GM23338 (cell line): ENCODE results near the gene OR52L1. TPM values are rescaled to one million over a fixed set of nuclear protein-coding genes. Genes with fewer than 3 reads are reported as not detected.

Experiments used
- ATAC-seq: fragments of 200-7000 bp; cut with Tn5 transposase; 3 replicates; pipeline ENCODE4 v1.9.1; 2020
- DNase-seq: peaks from one replicate; pipeline ENCODE4 v3.0.0-alpha.2; 2015; ENCODE audit warnings: low spot score
- H2AFZ ChIP-seq: fragments of 200-600 bp; sonication (generic); 2 replicates; pipeline ENCODE4 v1.8.0; 2016; ENCODE audit warnings: antibody characterized with exemption, mild to moderate bottlenecking, moderate library complexity
- H3F3A ChIP-seq: fragments of 200-600 bp; sonication (generic); replicated peaks from 2 replicates; pipeline ENCODE4 v1.8.0; 2017; ENCODE audit warnings: antibody characterized with exemption, mixed run types, low read depth
- H3K27ac ChIP-seq: fragments of 200-600 bp; sonication (generic); 2 replicates; pipeline ENCODE4 v1.6.1; 2016; ENCODE audit warnings: low read depth
- H3K27me3 ChIP-seq: fragments of 200-600 bp; sonication (generic); 2 replicates; pipeline ENCODE4 v1.8.0; 2016; ENCODE audit warnings: mild to moderate bottlenecking, mixed run types, moderate library complexity; ENCODE audit not compliant: insufficient read depth
- H3K36me3 ChIP-seq: fragments of 200-600 bp; sonication (generic); 2 replicates; pipeline ENCODE4 v1.8.0; 2016; ENCODE audit warnings: mild to moderate bottlenecking; ENCODE audit not compliant: insufficient read depth
- H3K4me1 ChIP-seq: fragments of 200-600 bp; sonication (generic); 2 replicates; pipeline ENCODE4 v1.8.0; 2016; ENCODE audit warnings: mild to moderate bottlenecking, moderate library complexity; ENCODE audit not compliant: insufficient read depth
- H3K4me2 ChIP-seq: fragments of 200-600 bp; sonication (generic); 2 replicates; pipeline ENCODE4 v1.7.1; 2017; ENCODE audit warnings: mixed run types
- H3K4me3 ChIP-seq: fragments of 200-600 bp; sonication (generic); 2 replicates; pipeline ENCODE4 v1.6.1; 2016; ENCODE audit warnings: mixed run types
- H3K79me2 ChIP-seq: fragments of 200-600 bp; sonication (generic); replicated peaks from 2 replicates; pipeline ENCODE4 v1.8.0; 2017; ENCODE audit warnings: mild to moderate bottlenecking; ENCODE audit not compliant: insufficient read depth
- H3K9me2 ChIP-seq: fragments of 200-600 bp; sonication (generic); 2 replicates; pipeline ENCODE4 v1.8.0; 2017; ENCODE audit not compliant: insufficient read depth
- H4K20me1 ChIP-seq: fragments of 200-600 bp; sonication (generic); replicated peaks from 2 replicates; pipeline ENCODE4 v1.8.0; 2017; ENCODE audit warnings: mild to moderate bottlenecking; ENCODE audit not compliant: insufficient read depth
- H3K27ac Mint-ChIP-seq: 2 replicates; pipeline ENCODE4 v1.8.0; 2020; ENCODE audit warnings: inconsistent platforms, mild to moderate bottlenecking, moderate library complexity, mixed read lengths
- H3K27me3 Mint-ChIP-seq: 3 replicates; pipeline ENCODE4 v1.8.0; 2022; ENCODE audit warnings: low read depth, mild to moderate bottlenecking, moderate library complexity, mixed read lengths, inconsistent platforms; ENCODE audit not compliant: insufficient read depth, poor library complexity
- H3K36me3 Mint-ChIP-seq: 3 replicates; pipeline ENCODE4 v1.8.0; 2021; ENCODE audit warnings: low read depth, mild to moderate bottlenecking, inconsistent platforms, moderate library complexity, mixed read lengths
- H3K4me1 Mint-ChIP-seq: 3 replicates; pipeline ENCODE4 v1.8.0; 2020; ENCODE audit warnings: mild to moderate bottlenecking, inconsistent platforms, mixed read lengths
- H3K4me3 Mint-ChIP-seq: 3 replicates; pipeline ENCODE4 v1.8.0; 2021; ENCODE audit warnings: moderate library complexity, mild to moderate bottlenecking, inconsistent platforms, mixed read lengths
- H3K9me3 Mint-ChIP-seq: 3 replicates; pipeline ENCODE4 v1.8.0; 2020; ENCODE audit warnings: moderate library complexity, mild to moderate bottlenecking, inconsistent platforms, mixed read lengths
- CREB1 ChIP-seq: fragments of 250-450 bp; sonication (Bioruptor Pico); IDR thresholded peaks from 2 replicates; pipeline ENCODE4 v1.5.0; 2020; ENCODE audit warnings: low read depth, mild to moderate bottlenecking, moderate library complexity
- EZH2 ChIP-seq: fragments of 200-600 bp; sonication (generic); IDR thresholded peaks from one replicate; pipeline ENCODE4 v1.8.0; 2017; ENCODE audit warnings: antibody characterized with exemption, mild to moderate bottlenecking, low read depth; ENCODE audit not compliant: unreplicated experiment
- EZH2phosphoT487 ChIP-seq: fragments of 200-600 bp; sonication (generic); IDR thresholded peaks from one replicate; pipeline ENCODE4 v1.8.1; 2018; ENCODE audit warnings: antibody characterized with exemption; ENCODE audit not compliant: unreplicated experiment
- JUNB ChIP-seq: IDR thresholded peaks from one replicate; pipeline ENCODE4 v1.6.1; 2016; ENCODE audit warnings: antibody characterized with exemption; ENCODE audit not compliant: unreplicated experiment
- NANOG ChIP-seq: IDR thresholded peaks from 2 replicates; pipeline ENCODE4 v1.6.1; 2016; ENCODE audit warnings: antibody characterized with exemption, borderline replicate concordance
- POLR2AphosphoS5 ChIP-seq: IDR thresholded peaks from 2 replicates; pipeline ENCODE4 v1.6.1; 2016; ENCODE audit warnings: antibody characterized with exemption, low read depth
- STAT1 ChIP-seq: IDR thresholded peaks from one replicate; pipeline ENCODE4 v1.6.1; 2016; ENCODE audit warnings: antibody characterized with exemption; ENCODE audit not compliant: unreplicated experiment
- ZNF114 ChIP-seq: fragments of 250-450 bp; sonication (Bioruptor Pico); IDR thresholded peaks from 2 replicates; pipeline ENCODE4 v1.5.0; 2020; ENCODE audit warnings: mild to moderate bottlenecking, moderate library complexity
- ZNF331 ChIP-seq: fragments of 250-450 bp; sonication (Bioruptor Pico); IDR thresholded peaks from 2 replicates; pipeline ENCODE4 v1.5.0; 2020; ENCODE audit warnings: low read depth, mild to moderate bottlenecking, moderate library complexity
- long read RNA-seq: library from polyadenylated mRNA; unstranded; transcript quantifications from one replicate; pipeline ENCODE4 v2.0.0, GENCODE V29; 2020; ENCODE audit not compliant: unreplicated experiment
- polyA plus RNA-seq: library from polyadenylated mRNA; unstranded; fragments of >200 nt; fragmentation: Nextera tagmentation; extraction: Ambion mirVana; gene quantifications from 2 replicates; pipeline ENCODE4 v1.2.1, GENCODE V29; 2016
- total RNA-seq: library from RNA; depleted of rRNA; stranded (reverse); fragments of >200 nt; shearing (Covaris generic); gene quantifications from 2 replicates; pipeline ENCODE4 v1.2.3, GENCODE V29; 2014; rRNA removed
- TF ChIP-seq, protein P1 (sequence below): IDR thresholded peaks from 2 replicates; pipeline ENCODE4 v1.6.1; 2016; ENCODE audit warnings: antibody characterized with exemption
- TF ChIP-seq, protein P2 (sequence below): fragments of 250-450 bp; sonication (Bioruptor Pico); IDR thresholded peaks from 2 replicates; pipeline ENCODE4 v1.5.0; 2020; ENCODE audit warnings: mild to moderate bottlenecking, moderate library complexity
- TF ChIP-seq, protein P3 (sequence below), 2 experiments: fragments of 200-600 bp in 1 of 2; sonication (generic) in 1 of 2; conservative IDR thresholded peaks; 2 replicates each; pipeline versions ENCODE4 v1.5.1 to v1.6.1; 2016 to 2017; ENCODE audit warnings: antibody characterized with exemption in 2 of 2, low read depth in 2 of 2, mild to moderate bottlenecking in 2 of 2, moderate library complexity in 1 of 2
- TF ChIP-seq, protein P4 (sequence below): IDR thresholded peaks from one replicate; pipeline ENCODE4 v1.6.1; 2018; ENCODE audit warnings: antibody characterized with exemption; ENCODE audit not compliant: unreplicated experiment

OR52L1 gene
- total RNA-seq (0.17 TPM in 1 of 2 replicates, not detected in the other), polyA plus RNA-seq (not detected in 2 replicates)
- long read RNA-seq, result 0 reads

DNA sequence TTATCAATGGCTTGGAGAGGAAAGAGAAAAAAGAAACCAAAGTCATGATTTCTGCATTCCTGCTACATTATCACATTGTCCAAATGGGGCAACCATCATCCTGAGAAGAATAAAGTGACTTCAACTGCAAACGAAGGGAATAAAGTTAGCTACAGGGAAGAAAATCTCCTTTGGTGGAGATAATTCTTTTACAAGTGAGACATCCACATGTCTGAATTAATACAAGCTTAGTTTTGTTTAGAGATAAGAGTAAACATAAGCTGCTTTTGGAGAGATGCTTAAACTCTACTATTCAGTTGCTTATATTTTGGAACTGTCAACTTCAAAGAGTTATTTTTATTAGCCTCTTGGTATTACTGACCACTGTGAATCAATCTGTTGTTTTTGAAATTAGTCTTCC, at the start of gene OR52L1:
Gene OR52L1, minus strand, starts transcription at position 101 of the 400 bp plus-strand sequence. Its CDS starts 55 bp downstream, at position 46.
- no peaks in the 10 kb centered on the region for H3K79me2 ChIP-seq
- Mint-ChIP-seq H3K36me3 (no peaks in the 10 kb centered on the region), H3K4me1 (no peaks in the 10 kb centered on the region), H3K4me3 (no peak within 1 kb of the TSS), H3K27ac (no peak within 1 kb of the TSS), H3K27me3 (peaks cover 3% of the 10 kb centered on the region), H3K9me3 (peaks cover 3% of the 10 kb centered on the region; the same call in 2 of the 3 replicates)
- H3F3A ChIP-seq, result no peaks in the 10 kb centered on the region
- TF ChIP-seq CREB1 (no peak), POLR2AphosphoS5 (no peak), EZH2phosphoT487 (no peak), ZNF114 (no peak), JUNB (no peak), EZH2 (no peak), ZNF331 (no peak), STAT1 (no peak), NANOG (no peak)
- TF ChIP-seq, protein P1, sequence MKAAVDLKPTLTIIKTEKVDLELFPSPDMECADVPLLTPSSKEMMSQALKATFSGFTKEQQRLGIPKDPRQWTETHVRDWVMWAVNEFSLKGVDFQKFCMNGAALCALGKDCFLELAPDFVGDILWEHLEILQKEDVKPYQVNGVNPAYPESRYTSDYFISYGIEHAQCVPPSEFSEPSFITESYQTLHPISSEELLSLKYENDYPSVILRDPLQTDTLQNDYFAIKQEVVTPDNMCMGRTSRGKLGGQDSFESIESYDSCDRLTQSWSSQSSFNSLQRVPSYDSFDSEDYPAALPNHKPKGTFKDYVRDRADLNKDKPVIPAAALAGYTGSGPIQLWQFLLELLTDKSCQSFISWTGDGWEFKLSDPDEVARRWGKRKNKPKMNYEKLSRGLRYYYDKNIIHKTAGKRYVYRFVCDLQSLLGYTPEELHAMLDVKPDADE, result no peak
- TF ChIP-seq, protein P2, sequence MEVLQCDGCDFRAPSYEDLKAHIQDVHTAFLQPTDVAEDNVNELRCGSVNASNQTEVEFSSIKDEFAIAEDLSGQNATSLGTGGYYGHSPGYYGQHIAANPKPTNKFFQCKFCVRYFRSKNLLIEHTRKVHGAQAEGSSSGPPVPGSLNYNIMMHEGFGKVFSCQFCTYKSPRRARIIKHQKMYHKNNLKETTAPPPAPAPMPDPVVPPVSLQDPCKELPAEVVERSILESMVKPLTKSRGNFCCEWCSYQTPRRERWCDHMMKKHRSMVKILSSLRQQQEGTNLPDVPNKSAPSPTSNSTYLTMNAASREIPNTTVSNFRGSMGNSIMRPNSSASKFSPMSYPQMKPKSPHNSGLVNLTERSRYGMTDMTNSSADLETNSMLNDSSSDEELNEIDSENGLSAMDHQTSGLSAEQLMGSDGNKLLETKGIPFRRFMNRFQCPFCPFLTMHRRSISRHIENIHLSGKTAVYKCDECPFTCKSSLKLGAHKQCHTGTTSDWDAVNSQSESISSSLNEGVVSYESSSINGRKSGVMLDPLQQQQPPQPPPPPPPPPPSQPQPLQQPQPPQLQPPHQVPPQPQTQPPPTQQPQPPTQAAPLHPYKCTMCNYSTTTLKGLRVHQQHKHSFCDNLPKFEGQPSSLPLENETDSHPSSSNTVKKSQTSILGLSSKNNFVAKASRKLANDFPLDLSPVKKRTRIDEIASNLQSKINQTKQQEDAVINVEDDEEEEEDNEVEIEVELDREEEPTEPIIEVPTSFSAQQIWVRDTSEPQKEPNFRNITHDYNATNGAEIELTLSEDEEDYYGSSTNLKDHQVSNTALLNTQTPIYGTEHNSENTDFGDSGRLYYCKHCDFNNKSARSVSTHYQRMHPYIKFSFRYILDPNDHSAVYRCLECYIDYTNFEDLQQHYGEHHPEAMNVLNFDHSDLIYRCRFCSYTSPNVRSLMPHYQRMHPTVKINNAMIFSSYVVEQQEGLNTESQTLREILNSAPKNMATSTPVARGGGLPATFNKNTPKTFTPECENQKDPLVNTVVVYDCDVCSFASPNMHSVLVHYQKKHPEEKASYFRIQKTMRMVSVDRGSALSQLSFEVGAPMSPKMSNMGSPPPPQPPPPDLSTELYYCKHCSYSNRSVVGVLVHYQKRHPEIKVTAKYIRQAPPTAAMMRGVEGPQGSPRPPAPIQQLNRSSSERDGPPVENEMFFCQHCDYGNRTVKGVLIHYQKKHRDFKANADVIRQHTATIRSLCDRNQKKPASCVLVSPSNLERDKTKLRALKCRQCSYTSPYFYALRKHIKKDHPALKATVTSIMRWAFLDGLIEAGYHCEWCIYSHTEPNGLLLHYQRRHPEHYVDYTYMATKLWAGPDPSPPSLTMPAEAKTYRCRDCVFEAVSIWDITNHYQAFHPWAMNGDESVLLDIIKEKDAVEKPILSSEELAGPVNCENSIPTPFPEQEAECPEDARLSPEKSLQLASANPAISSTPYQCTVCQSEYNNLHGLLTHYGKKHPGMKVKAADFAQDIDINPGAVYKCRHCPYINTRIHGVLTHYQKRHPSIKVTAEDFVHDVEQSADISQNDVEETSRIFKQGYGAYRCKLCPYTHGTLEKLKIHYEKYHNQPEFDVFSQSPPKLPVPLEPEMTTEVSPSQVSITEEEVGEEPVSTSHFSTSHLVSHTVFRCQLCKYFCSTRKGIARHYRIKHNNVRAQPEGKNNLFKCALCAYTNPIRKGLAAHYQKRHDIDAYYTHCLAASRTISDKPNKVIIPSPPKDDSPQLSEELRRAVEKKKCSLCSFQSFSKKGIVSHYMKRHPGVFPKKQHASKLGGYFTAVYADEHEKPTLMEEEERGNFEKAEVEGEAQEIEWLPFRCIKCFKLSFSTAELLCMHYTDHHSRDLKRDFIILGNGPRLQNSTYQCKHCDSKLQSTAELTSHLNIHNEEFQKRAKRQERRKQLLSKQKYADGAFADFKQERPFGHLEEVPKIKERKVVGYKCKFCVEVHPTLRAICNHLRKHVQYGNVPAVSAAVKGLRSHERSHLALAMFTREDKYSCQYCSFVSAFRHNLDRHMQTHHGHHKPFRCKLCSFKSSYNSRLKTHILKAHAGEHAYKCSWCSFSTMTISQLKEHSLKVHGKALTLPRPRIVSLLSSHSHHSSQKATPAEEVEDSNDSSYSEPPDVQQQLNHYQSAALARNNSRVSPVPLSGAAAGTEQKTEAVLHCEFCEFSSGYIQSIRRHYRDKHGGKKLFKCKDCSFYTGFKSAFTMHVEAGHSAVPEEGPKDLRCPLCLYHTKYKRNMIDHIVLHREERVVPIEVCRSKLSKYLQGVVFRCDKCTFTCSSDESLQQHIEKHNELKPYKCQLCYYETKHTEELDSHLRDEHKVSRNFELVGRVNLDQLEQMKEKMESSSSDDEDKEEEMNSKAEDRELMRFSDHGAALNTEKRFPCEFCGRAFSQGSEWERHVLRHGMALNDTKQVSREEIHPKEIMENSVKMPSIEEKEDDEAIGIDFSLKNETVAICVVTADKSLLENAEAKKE (CRISPR knock-in tag), result no peak
- TF ChIP-seq, protein P3, sequence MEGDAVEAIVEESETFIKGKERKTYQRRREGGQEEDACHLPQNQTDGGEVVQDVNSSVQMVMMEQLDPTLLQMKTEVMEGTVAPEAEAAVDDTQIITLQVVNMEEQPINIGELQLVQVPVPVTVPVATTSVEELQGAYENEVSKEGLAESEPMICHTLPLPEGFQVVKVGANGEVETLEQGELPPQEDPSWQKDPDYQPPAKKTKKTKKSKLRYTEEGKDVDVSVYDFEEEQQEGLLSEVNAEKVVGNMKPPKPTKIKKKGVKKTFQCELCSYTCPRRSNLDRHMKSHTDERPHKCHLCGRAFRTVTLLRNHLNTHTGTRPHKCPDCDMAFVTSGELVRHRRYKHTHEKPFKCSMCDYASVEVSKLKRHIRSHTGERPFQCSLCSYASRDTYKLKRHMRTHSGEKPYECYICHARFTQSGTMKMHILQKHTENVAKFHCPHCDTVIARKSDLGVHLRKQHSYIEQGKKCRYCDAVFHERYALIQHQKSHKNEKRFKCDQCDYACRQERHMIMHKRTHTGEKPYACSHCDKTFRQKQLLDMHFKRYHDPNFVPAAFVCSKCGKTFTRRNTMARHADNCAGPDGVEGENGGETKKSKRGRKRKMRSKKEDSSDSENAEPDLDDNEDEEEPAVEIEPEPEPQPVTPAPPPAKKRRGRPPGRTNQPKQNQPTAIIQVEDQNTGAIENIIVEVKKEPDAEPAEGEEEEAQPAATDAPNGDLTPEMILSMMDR (conservative IDR thresholded peaks at IDR 0.05; ENCODE audit: low read depth in 2 of 2), result no peak
- TF ChIP-seq, protein P4, sequence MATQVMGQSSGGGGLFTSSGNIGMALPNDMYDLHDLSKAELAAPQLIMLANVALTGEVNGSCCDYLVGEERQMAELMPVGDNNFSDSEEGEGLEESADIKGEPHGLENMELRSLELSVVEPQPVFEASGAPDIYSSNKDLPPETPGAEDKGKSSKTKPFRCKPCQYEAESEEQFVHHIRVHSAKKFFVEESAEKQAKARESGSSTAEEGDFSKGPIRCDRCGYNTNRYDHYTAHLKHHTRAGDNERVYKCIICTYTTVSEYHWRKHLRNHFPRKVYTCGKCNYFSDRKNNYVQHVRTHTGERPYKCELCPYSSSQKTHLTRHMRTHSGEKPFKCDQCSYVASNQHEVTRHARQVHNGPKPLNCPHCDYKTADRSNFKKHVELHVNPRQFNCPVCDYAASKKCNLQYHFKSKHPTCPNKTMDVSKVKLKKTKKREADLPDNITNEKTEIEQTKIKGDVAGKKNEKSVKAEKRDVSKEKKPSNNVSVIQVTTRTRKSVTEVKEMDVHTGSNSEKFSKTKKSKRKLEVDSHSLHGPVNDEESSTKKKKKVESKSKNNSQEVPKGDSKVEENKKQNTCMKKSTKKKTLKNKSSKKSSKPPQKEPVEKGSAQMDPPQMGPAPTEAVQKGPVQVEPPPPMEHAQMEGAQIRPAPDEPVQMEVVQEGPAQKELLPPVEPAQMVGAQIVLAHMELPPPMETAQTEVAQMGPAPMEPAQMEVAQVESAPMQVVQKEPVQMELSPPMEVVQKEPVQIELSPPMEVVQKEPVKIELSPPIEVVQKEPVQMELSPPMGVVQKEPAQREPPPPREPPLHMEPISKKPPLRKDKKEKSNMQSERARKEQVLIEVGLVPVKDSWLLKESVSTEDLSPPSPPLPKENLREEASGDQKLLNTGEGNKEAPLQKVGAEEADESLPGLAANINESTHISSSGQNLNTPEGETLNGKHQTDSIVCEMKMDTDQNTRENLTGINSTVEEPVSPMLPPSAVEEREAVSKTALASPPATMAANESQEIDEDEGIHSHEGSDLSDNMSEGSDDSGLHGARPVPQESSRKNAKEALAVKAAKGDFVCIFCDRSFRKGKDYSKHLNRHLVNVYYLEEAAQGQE, result no peak
- no peak within 1 kb of the TSS for H3K4me2 ChIP-seq
- H3K4me1 ChIP-seq, result no peaks in the 10 kb centered on the region
- ATAC-seq, result no peak
- no peak within 1 kb of the TSS for H2AFZ ChIP-seq
- H3K27me3 ChIP-seq, result no peaks in the 10 kb centered on the region
- no peaks in the 10 kb centered on the region for H4K20me1 ChIP-seq
- no peak within 1 kb of the TSS for H3K27ac ChIP-seq
- no peak within 1 kb of the TSS for H3K4me3 ChIP-seq
- H3K9me2 ChIP-seq, result peaks cover 11% of the 10 kb centered on the region; the same call in 1 of the 2 replicates
- no peaks in the 10 kb centered on the region for H3K36me3 ChIP-seq
- DNase-seq, result no peak
